GM18498 (cell line): ENCODE measurements around the gene C5.

Source experiments
- ATAC-seq: cut with Tn5 transposase; IDR thresholded peaks from one replicate; pipeline ENCODE4 v1.9.1; 2021; ENCODE audit warnings: mild to moderate bottlenecking, moderate library complexity; ENCODE audit not compliant: unreplicated experiment

Gene C5

GRCh38 chr9:120927269-120928014, 122.6 kb downstream of the C5 start:
- no peak for ATAC-seq

GRCh38 chr9:120926397-120926928, 123.6 kb downstream of the C5 start, which contains the start of gene TRAF1:
Gene TRAF1, minus strand, starts transcription at chr9:120926796. Its CDS starts 721 bp downstream, at chr9:120926075.
- ATAC-seq, result peak; percentile 23

GRCh38 chr9:120925535-120926396, 124.3 kb downstream of the C5 start:
- peak; percentile 44 for ATAC-seq

- ATAC-seq, result no peak
Measured at GRCh38 chr9:120924698-120925534, 125.2 kb downstream of the C5 start.

- ATAC-seq, result no peak
Measured at GRCh38 chr9:120923620-120924328, 126.3 kb downstream of the C5 start.

GRCh38 chr9:120922404-120923195, 127.5 kb downstream of the C5 start:
- no peak for ATAC-seq

- ATAC-seq, result no peak
Measured at GRCh38 chr9:120921661-120922181, 128.4 kb downstream of the C5 start.

- ATAC-seq, result no peak
Measured at GRCh38 chr9:120920806-120921178, 129.3 kb downstream of the C5 start.

GRCh38 chr9:120919843-120920805, 130.0 kb downstream of the C5 start:
- ATAC-seq, result no peak

GRCh38 chr9:120918931-120919842, 130.9 kb downstream of the C5 start:
- ATAC-seq, result no peak

- ATAC-seq, result no peak
Measured at GRCh38 chr9:120917929-120918762, 131.9 kb downstream of the C5 start.

GRCh38 chr9:120916991-120917880, 132.8 kb downstream of the C5 start:
- no peak for ATAC-seq

- no peak for ATAC-seq
Measured at GRCh38 chr9:120916588-120916987, 133.5 kb downstream of the C5 start.

GRCh38 chr9:120915854-120916470, 134.1 kb downstream of the C5 start:
- peak; percentile 36 for ATAC-seq

- no peak for ATAC-seq
Measured at GRCh38 chr9:120914953-120915352, 135.1 kb downstream of the C5 start.
